Kidney epithelial cell (primary cell): Measurements from ENCODE around the gene FGF12. TPM values are rescaled to one million over a fixed set of nuclear protein-coding genes. Genes with fewer than 3 reads are reported as not detected.

Experiments
- DNase-seq: peaks from one replicate; pipeline ENCODE4 v3.0.0-alpha.2; 2010; ENCODE audit warnings: low read depth
- H3K27me3 ChIP-seq: 2 replicates; pipeline ENCODE4 v1.6.0; 2011; ENCODE audit warnings: low read length; ENCODE audit not compliant: control insufficient read depth, insufficient read depth
- H3K36me3 ChIP-seq: 2 replicates; pipeline ENCODE4 v1.5.1; 2011; ENCODE audit warnings: low read length; ENCODE audit not compliant: control insufficient read depth, insufficient read depth
- H3K4me3 ChIP-seq: 2 replicates; pipeline ENCODE4 v1.5.1; 2011; ENCODE audit warnings: low read depth, mild to moderate bottlenecking, control low read depth, low read length
- CTCF ChIP-seq: IDR thresholded peaks from 2 replicates; pipeline ENCODE4 v1.5.1; 2011; ENCODE audit warnings: mild to moderate bottlenecking, moderate library complexity, low read length, control low read depth, inconsistent platforms; ENCODE audit not compliant: insufficient read depth, poor library complexity, severe bottlenecking
- total RNA-seq: library from RNA; depleted of rRNA; stranded (reverse); fragments of >200 nt; gene quantifications from 2 replicates; pipeline ENCODE4 v1.2.3, GENCODE V29; 2015

The FGF12 gene
- total RNA-seq, 1 donor from 2014 or later, result 3.2 TPM

GRCh38 chr3:192169332-192169915 lies 557.9 kb downstream of the FGF12 start:
- Histone ChIP-seq H3K27me3 (no peaks in the 10 kb centered on the region), H3K4me3 (no peak overlapping the region), H3K36me3 (no peaks in the 10 kb centered on the region)
- no peak for DNase-seq
- TF ChIP-seq CTCF, result no peak

- no peak for TF ChIP-seq CTCF
- no peak overlapping the region for H3K4me3 ChIP-seq
- H3K27me3 ChIP-seq, result no peaks in the 10 kb centered on the region
- no peaks in the 10 kb centered on the region for H3K36me3 ChIP-seq
- DNase-seq, result no peak
These were observed 559.1 kb downstream of the FGF12 start for GRCh38 chr3:192168202-192168601.

GRCh38 chr3:192165552-192165951 lies 561.8 kb downstream of the FGF12 start:
- DNase-seq, result no peak
- H3K4me3 ChIP-seq, result no peak overlapping the region
- no peak for TF ChIP-seq CTCF
- H3K27me3 ChIP-seq, result no peaks in the 10 kb centered on the region
- H3K36me3 ChIP-seq, result no peaks in the 10 kb centered on the region

GRCh38 chr3:192161661-192162060 lies 565.7 kb downstream of the FGF12 start:
- Histone ChIP-seq H3K4me3 (no peak overlapping the region), H3K36me3 (no peaks in the 10 kb centered on the region), H3K27me3 (no peaks in the 10 kb centered on the region)
- no peak for DNase-seq
- no peak for TF ChIP-seq CTCF

- H3K4me3 ChIP-seq, result no peak overlapping the region
- no peaks in the 10 kb centered on the region for H3K27me3 ChIP-seq
- no peak for TF ChIP-seq CTCF
- DNase-seq, result no peak
- H3K36me3 ChIP-seq, result no peaks in the 10 kb centered on the region
These were observed 571.0 kb downstream of the FGF12 start for GRCh38 chr3:192156382-192156781.

GRCh38 chr3:192155194-192155593 lies 572.1 kb downstream of the FGF12 start:
- no peak for DNase-seq
- TF ChIP-seq CTCF, result no peak
- H3K36me3 ChIP-seq, result no peaks in the 10 kb centered on the region
- peak overlapping the region; percentile 36 for H3K4me3 ChIP-seq
- H3K27me3 ChIP-seq, result no peaks in the 10 kb centered on the region
